Measurements from ENCODE around the gene USP31.

USP31 gene

DNA sequence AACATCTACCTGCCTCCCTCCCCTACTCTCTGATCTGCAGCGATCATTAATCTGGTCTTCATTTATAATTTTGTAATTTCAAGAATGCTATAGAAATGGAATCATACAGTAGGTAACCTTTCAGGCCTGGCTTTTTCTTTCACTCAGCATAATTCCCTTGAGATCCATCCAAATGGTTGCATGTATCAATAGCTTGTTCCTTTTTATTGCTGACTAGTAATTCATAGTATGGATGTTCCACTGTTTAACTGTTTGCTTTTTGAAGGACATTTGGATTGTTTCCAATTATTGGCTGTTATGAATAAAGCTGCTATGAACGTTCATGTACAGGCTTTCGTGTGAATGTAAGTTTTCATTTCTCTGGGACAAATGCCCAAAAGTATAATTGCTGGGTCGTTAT, 125.2 kb downstream of the USP31 start:
- no peak for DNase-seq (ENCODE audit: low read depth in 2 of 2)

DNA sequence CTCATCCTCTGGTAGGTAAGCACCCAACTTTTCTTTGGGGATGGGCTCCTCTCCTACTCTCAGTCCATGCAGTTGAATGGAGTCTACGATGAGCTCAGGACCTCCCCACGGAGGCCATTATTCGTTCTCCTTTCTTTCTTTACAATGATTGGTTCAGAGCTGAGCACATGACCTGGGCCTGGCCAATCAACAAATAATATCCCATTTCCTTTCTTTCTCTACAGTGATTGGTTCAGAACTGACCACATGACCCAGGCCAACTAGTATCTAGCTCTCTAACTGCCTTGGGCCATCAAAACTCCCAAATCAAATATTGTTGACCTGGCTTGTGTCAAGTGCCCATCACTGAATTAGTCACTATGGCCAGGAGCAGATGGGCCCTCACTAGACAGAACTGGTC, 129.2 kb downstream of the USP31 start:
- DNase-seq (ENCODE audit: low read depth in 2 of 2) = no peak

DNA sequence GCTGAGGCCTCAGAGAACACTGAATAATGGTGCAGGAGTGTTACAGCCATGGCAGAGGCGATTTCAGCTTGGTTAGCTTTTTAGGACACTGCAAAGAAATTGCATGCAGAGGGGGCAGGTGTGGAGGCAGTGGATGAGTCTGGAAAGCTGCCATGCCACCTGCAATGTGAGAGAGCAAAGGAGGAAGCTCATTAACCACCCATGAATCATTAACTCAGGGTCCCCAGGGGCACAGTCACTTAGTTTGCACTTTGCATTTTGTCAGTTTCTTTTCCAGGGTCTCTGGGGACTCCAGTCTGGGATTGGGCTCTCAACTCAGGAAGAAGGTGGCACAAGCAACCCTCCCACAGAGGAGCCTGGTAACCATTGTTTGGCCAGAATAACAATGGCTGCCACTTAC, 132.9 kb downstream of the USP31 start:
- DNase-seq (ENCODE audit: low read depth in 2 of 2) = no peak

DNA sequence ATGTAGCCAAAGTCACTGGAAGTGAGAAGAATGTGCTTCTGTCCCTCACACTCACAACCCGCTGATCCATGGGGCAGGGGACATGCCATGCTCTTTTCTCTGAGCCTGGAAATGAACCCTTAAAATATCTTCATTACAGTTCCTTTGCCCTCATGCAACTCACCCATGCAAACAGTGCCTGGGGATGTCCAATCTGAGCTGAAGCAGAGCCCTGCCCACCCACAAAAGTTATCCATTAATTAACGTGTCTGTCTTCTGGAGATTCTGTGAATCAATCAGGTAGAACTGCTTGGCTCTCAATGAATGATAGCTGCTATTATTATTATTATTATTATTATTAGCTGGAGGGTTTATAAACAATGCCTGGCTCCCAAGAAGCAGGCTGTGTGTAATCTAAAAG, 133.7 kb downstream of the USP31 start:
- no peak for DNase-seq (ENCODE audit: low read depth in 2 of 2)

DNA sequence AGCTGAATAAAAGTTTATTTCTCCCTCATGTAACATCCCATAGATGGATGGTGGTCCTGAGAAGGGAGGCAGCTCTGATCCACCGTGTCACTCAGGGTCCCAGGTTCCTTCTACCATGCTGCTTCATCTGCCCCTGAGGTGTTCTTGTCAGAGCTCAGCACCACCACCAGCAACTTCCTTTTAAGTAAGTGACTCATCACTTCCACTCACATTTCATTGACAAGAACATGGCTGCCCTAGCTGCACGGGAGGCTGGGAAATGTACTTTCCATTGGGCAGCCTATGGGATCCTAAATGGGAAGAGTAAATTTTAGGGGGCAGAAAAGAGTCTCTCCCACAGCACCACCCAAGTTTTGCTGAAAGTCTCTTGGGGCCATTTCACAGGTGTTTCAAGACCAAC, 134.7 kb downstream of the USP31 start:
- no peak for DNase-seq (ENCODE audit: low read depth in 2 of 2)
